ENCODE data around the gene TLCD2. TPM values are rescaled to one million over a fixed set of nuclear protein-coding genes. Genes with fewer than 3 reads are reported as not detected.
A peak's percentile ranks its signal among the peaks of the same experiment; 100 is the strongest.
"Not testable (repeated sequence)": the region's sequence is repeated elsewhere in the genome, so short reads cannot be mapped to it uniquely, and the experiment has no call there.

Gene TLCD2
- total RNA-seq, 2 experiments from 2014 or later = 0.30 to 0.39 TPM

- DNase-seq (no peak), ATAC-seq (peak; percentile 70)
- Mint-ChIP-seq H3K9me3 (ENCODE audit: low read depth) (no peaks in the 10 kb centered on the region), H3K27ac (no peak overlapping the region), H3K27me3 (no peaks in the 10 kb centered on the region), H3K4me1 (peaks cover 31% of the 10 kb centered on the region), H3K4me3 (peak overlapping the region; percentile 65), H3K36me3 (ENCODE audit: low read depth) (peaks cover 6% of the 10 kb centered on the region)
- intact Hi-C loops (cut with DNase I, micrococcal nuclease) = loop anchor here (1.0 to 5.0 kb wide), 6 partner anchors 9 to 305 kb away; partner anchors contain the start of genes DPH1 (in 1 of the 2), RILP (in 1 of the 2), RTN4RL1 (in 1 of the 2) and SERPINF1 (in 1 of the 2)
- ChIA-PET CTCF (interaction anchor here (1.1 kb wide), 1 partner anchor 9 kb away, joined by 3 read pairs; no protein-coding TSS in a partner anchor), POLR2A (no interaction called here)
These were observed 14.9 kb upstream of the TLCD2 start for GRCh38 chr17:1724869-1725641.

- H3K9me3 Mint-ChIP-seq (ENCODE audit: low read depth) = no peaks in the 10 kb centered on the region
- peaks cover 28% of the 10 kb centered on the region for H3K4me1 Mint-ChIP-seq
- H3K4me3 Mint-ChIP-seq = peak within 1 kb of the TSS; percentile 65
- ATAC-seq (peak; percentile 82), DNase-seq (peak; percentile 95)
- peak within 1 kb of the TSS; percentile 73 for H3K27ac Mint-ChIP-seq
- H3K27me3 Mint-ChIP-seq = no peaks in the 10 kb centered on the region
- POLR2A ChIA-PET = no interaction called here
- CTCF ChIA-PET = interaction anchor here (0.7 to 1.1 kb wide), 2 partner anchors 8 to 137 kb away, joined by 3 read pairs; no protein-coding TSS in a partner anchor
- H3K36me3 Mint-ChIP-seq (ENCODE audit: low read depth) = peaks cover 6% of the 10 kb centered on the region
- intact Hi-C loops (cut with DNase I, micrococcal nuclease) = loop anchor here (1.0 to 5.0 kb wide), 6 partner anchors 8 to 306 kb away; partner anchors contain the start of genes DPH1 (in 1 of the 2), RILP (in 1 of the 2), RTN4RL1 (in 1 of the 2) and SERPINF1 (in 1 of the 2)
These were observed 14.2 kb upstream of the TLCD2 start, which contains the start of gene WDR81 for GRCh38 chr17:1724351-1724868. TSS of gene WDR81 (plus strand) at chr17:1724704. CDS start at chr17:1724960, 256 bp downstream.

GRCh38 chr17:1722022-1722421 is 11.8 kb upstream of the TLCD2 start:
- DNase-seq; H3K36me3 Mint-ChIP-seq (ENCODE audit: low read depth); H3K9me3 Mint-ChIP-seq (ENCODE audit: low read depth); ATAC-seq; H3K27me3 Mint-ChIP-seq; H3K27ac Mint-ChIP-seq; H3K4me3 Mint-ChIP-seq; POLR2A ChIA-PET: not testable (repeated sequence)
- intact Hi-C loops (cut with DNase I, micrococcal nuclease) = loop anchor here in 1 of 2 experiments (5.0 kb wide), 3 partner anchors 40 to 305 kb away; partner anchors contain the start of genes RTN4RL1 and SERPINF1
- CTCF ChIA-PET = interaction anchor here (0.6 to 2.4 kb wide), 14 partner anchors 14 to 789 kb away, joined by 3 to 13 read pairs (median 4); partner anchors contain the start of genes RILP, RPA1 and SMYD4
- peaks cover 30% of the 10 kb centered on the region for H3K4me1 Mint-ChIP-seq

GRCh38 chr17:1720856-1721386 is 10.7 kb upstream of the TLCD2 start:
- H3K27ac Mint-ChIP-seq = no peak overlapping the region
- DNase-seq (peak; percentile 84), ATAC-seq (no peak)
- peaks cover 30% of the 10 kb centered on the region for H3K4me1 Mint-ChIP-seq
- intact Hi-C loops (cut with DNase I, micrococcal nuclease) = loop anchor here (1.0 to 5.0 kb wide), 4 partner anchors 41 to 306 kb away; partner anchors contain the start of genes RTN4RL1 (in 1 of the 2) and SERPINF1 (in 1 of the 2)
- CTCF ChIA-PET = interaction anchor here (0.6 to 2.4 kb wide), 31 partner anchors 14 to 791 kb away, joined by 3 to 13 read pairs (median 4); partner anchors contain the start of genes METTL16 and RILP
- POLR2A ChIA-PET = no interaction called here
- no peaks in the 10 kb centered on the region for H3K27me3 Mint-ChIP-seq
- no peaks in the 10 kb centered on the region for H3K9me3 Mint-ChIP-seq (ENCODE audit: low read depth)
- no peak overlapping the region for H3K4me3 Mint-ChIP-seq
- H3K36me3 Mint-ChIP-seq (ENCODE audit: low read depth) = peaks cover 2% of the 10 kb centered on the region

- peaks cover 4% of the 10 kb centered on the region for H3K27me3 Mint-ChIP-seq
- ATAC-seq (no peak), DNase-seq (no peak)
- CTCF ChIA-PET = interaction anchor here (0.6 to 1.2 kb wide), 6 partner anchors 18 to 379 kb away, joined by 3 to 4 read pairs (median 3); no protein-coding TSS in a partner anchor
- peak overlapping the region; percentile 86 for H3K4me3 Mint-ChIP-seq
- intact Hi-C loops (cut with DNase I, micrococcal nuclease) = loop anchor here (5.0 to 10.0 kb wide), 3 partner anchors 154 to 549 kb away; partner anchors contain the start of genes OVCA2 (in 1 of the 2) and PITPNA (in 1 of the 2)
- H3K36me3 Mint-ChIP-seq (ENCODE audit: low read depth) = no peaks in the 10 kb centered on the region
- H3K27ac Mint-ChIP-seq = peak overlapping the region; percentile 97
- peaks cover 27% of the 10 kb centered on the region for H3K4me1 Mint-ChIP-seq
- H3K9me3 Mint-ChIP-seq (ENCODE audit: low read depth) = no peaks in the 10 kb centered on the region
- POLR2A ChIA-PET = no interaction called here
These were observed 8.4 kb upstream of the TLCD2 start for GRCh38 chr17:1718362-1719165.

- no peaks in the 10 kb centered on the region for H3K36me3 Mint-ChIP-seq (ENCODE audit: low read depth)
- DNase-seq (peak; percentile 91), ATAC-seq (peak; percentile 73)
- peaks cover 20% of the 10 kb centered on the region for H3K4me1 Mint-ChIP-seq
- H3K27me3 Mint-ChIP-seq = peaks cover 4% of the 10 kb centered on the region
- H3K4me3 Mint-ChIP-seq = peak overlapping the region; percentile 86
- no peaks in the 10 kb centered on the region for H3K9me3 Mint-ChIP-seq (ENCODE audit: low read depth)
- H3K27ac Mint-ChIP-seq = peak overlapping the region; percentile 97
- intact Hi-C loops (cut with DNase I, micrococcal nuclease) = loop anchor here (1.0 to 10.0 kb wide), 24 partner anchors 7 to 720 kb away; partner anchors contain the start of genes PITPNA (in 2 of the 2), PRPF8 (in 2 of the 2), RILP (in 2 of the 2) and SLC43A2 (in 2 of the 2)
- CTCF ChIA-PET = interaction anchor here (0.5 to 1.6 kb wide), 21 partner anchors 13 to 415 kb away, joined by 3 to 9 read pairs (median 4); no protein-coding TSS in a partner anchor
- POLR2A ChIA-PET = interaction anchor here (0.5 to 1.9 kb wide), 10 partner anchors 9 to 537 kb away, joined by 3 to 12 read pairs (median 4); partner anchors contain the start of genes DPH1, PRPF8, RILP and RPA1
These were observed 6.9 kb upstream of the TLCD2 start for GRCh38 chr17:1716912-1717695.

GRCh38 chr17:1716076-1716911 is 6.1 kb upstream of the TLCD2 start:
- no peaks in the 10 kb centered on the region for H3K9me3 Mint-ChIP-seq (ENCODE audit: low read depth)
- ChIA-PET POLR2A (interaction anchor here (0.6 to 1.9 kb wide), 8 partner anchors 10 to 538 kb away, joined by 3 to 12 read pairs (median 5); partner anchors contain the start of genes DPH1, PRPF8, RILP and RPA1), CTCF (interaction anchor here (0.5 to 1.6 kb wide), 23 partner anchors 9 to 493 kb away, joined by 3 to 9 read pairs (median 4); partner anchors contain the start of gene WDR81)
- peak overlapping the region; percentile 97 for H3K27ac Mint-ChIP-seq
- H3K4me1 Mint-ChIP-seq = peaks cover 23% of the 10 kb centered on the region
- intact Hi-C loops (cut with DNase I, micrococcal nuclease) = loop anchor here (1.0 to 10.0 kb wide), 22 partner anchors 8 to 719 kb away; partner anchors contain the start of genes PITPNA (in 2 of the 2), PRPF8 (in 2 of the 2), SLC43A2 (in 2 of the 2) and CRK (in 1 of the 2)
- ATAC-seq (peak; percentile 89), DNase-seq (peak; percentile 100)
- no peaks in the 10 kb centered on the region for H3K36me3 Mint-ChIP-seq (ENCODE audit: low read depth)
- H3K27me3 Mint-ChIP-seq = peaks cover 4% of the 10 kb centered on the region
- peak overlapping the region; percentile 86 for H3K4me3 Mint-ChIP-seq

- H3K4me1 Mint-ChIP-seq = peaks cover 24% of the 10 kb centered on the region
- H3K9me3 Mint-ChIP-seq (ENCODE audit: low read depth) = no peaks in the 10 kb centered on the region
- CTCF ChIA-PET = interaction anchor here (1.4 to 1.6 kb wide), 2 partner anchors 48 to 154 kb away, joined by 5 to 6 read pairs; no protein-coding TSS in a partner anchor
- H3K36me3 Mint-ChIP-seq (ENCODE audit: low read depth) = no peaks in the 10 kb centered on the region
- no peak for ATAC-seq
- H3K4me3 Mint-ChIP-seq = peak overlapping the region; percentile 86
- intact Hi-C loops (cut with DNase I, micrococcal nuclease) = loop anchor here (1.0 to 10.0 kb wide), 22 partner anchors 9 to 719 kb away; partner anchors contain the start of genes PITPNA (in 2 of the 2), PRPF8 (in 2 of the 2), SLC43A2 (in 2 of the 2) and CRK (in 1 of the 2)
- DNase-seq = no peak
- H3K27ac Mint-ChIP-seq = no peak overlapping the region
- POLR2A ChIA-PET = interaction anchor here (1.4 kb wide), 1 partner anchor 31 kb away, joined by 5 read pairs; the partner anchor contains the start of gene PRPF8
- peaks cover 4% of the 10 kb centered on the region for H3K27me3 Mint-ChIP-seq
These were observed 5.6 kb upstream of the TLCD2 start for GRCh38 chr17:1715803-1716075.

Measured in activated CD4-positive, alpha-beta T cell treated with anti-CD3 and anti-CD28 coated beads for 36 hours (primary cell).